HepG2 (cell line): Measurements from ENCODE around the gene RPL19. TPM values are rescaled to one million over a fixed set of nuclear protein-coding genes. Genes with fewer than 3 reads are reported as not detected.
A peak's percentile ranks its signal among the peaks of the same experiment; 100 is the strongest.

ENCODE experiments used
- AGO2 ChIP-seq: fragments of 200-400 bp; formaldehyde crosslinking; optimal IDR thresholded peaks from 2 replicates; pipeline ENCODE3; 2017; ENCODE audit warnings: mild to moderate bottlenecking, low read depth, low read length, moderate library complexity
- ARID5B ChIP-seq: IDR thresholded peaks from 2 replicates; pipeline ENCODE4 v1.4.0; 2020; ENCODE audit warnings: mild to moderate bottlenecking, missing genetic modification reagents
- CBFB ChIP-seq: sonication (generic); formaldehyde crosslinking; IDR thresholded peaks from 2 replicates; pipeline ENCODE4 v1.4.0; 2020; ENCODE audit warnings: missing genetic modification reagents
- HOXA7 ChIP-seq: sonication (generic); formaldehyde crosslinking; IDR thresholded peaks from 2 replicates; pipeline ENCODE4 v1.8.1; 2022; ENCODE audit warnings: mild to moderate bottlenecking, missing genetic modification reagents, moderate library complexity
- MAFG ChIP-seq: sonication (generic); formaldehyde crosslinking; IDR thresholded peaks from 2 replicates; pipeline ENCODE4 v1.5.1; 2020; ENCODE audit warnings: mild to moderate bottlenecking, missing genetic modification reagents
- NFYB ChIP-seq: sonication (generic); formaldehyde crosslinking; IDR thresholded peaks from 2 replicates; pipeline ENCODE4 v1.4.0; 2020; ENCODE audit warnings: missing genetic modification reagents
- NONO ChIP-seq, 2 experiments: fragments of 450-650 bp in 1 of 2; sonication (generic) in 1 of 2; formaldehyde crosslinking in 1 of 2; IDR thresholded peaks in 1 of 2; conservative IDR thresholded peaks in 1 of 2; 2 replicates each; pipeline versions ENCODE4 v1.6.1 to v1.8.0; 2017 to 2022; ENCODE audit warnings: mild to moderate bottlenecking in 1 of 2, missing genetic modification reagents in 1 of 2, moderate library complexity in 1 of 2
- SAP130 ChIP-seq: IDR thresholded peaks from 2 replicates; pipeline ENCODE4 v1.6.1; 2016; ENCODE audit warnings: low read depth
- SIX1 ChIP-seq: sonication (generic); formaldehyde crosslinking; IDR thresholded peaks from 2 replicates; pipeline ENCODE4 v1.4.0; 2020; ENCODE audit warnings: missing genetic modification reagents, borderline replicate concordance
- SMAD3 ChIP-seq: sonication (generic); formaldehyde crosslinking; IDR thresholded peaks from 2 replicates; pipeline ENCODE4 v1.4.0; 2020; ENCODE audit warnings: missing genetic modification reagents
- SNAPC4 ChIP-seq: sonication (generic); formaldehyde crosslinking; IDR thresholded peaks from 2 replicates; pipeline ENCODE4 v1.4.0; 2020; ENCODE audit warnings: mild to moderate bottlenecking, missing genetic modification reagents
- SOX5 ChIP-seq: IDR thresholded peaks from 2 replicates; pipeline ENCODE4 v1.6.1; 2016; ENCODE audit warnings: borderline replicate concordance
- ZBTB42 ChIP-seq: sonication (generic); formaldehyde crosslinking; IDR thresholded peaks from 2 replicates; pipeline ENCODE4 v1.5.0; 2020; ENCODE audit warnings: mild to moderate bottlenecking, missing genetic modification reagents
- ZFP37 ChIP-seq: sonication (generic); formaldehyde crosslinking; IDR thresholded peaks from 2 replicates; pipeline ENCODE4 v1.4.0; 2020; ENCODE audit warnings: missing genetic modification reagents, borderline replicate concordance
- ZMAT5 ChIP-seq: sonication (generic); formaldehyde crosslinking; IDR thresholded peaks from 2 replicates; pipeline ENCODE4 v1.5.0; 2020; ENCODE audit warnings: mild to moderate bottlenecking, low read depth, missing genetic modification reagents, borderline replicate concordance
- ZNF264 ChIP-seq: sonication (generic); formaldehyde crosslinking; IDR thresholded peaks from 2 replicates; pipeline ENCODE4 v1.4.0; 2020; ENCODE audit warnings: missing genetic modification reagents
- ZNF788 ChIP-seq: sonication (generic); formaldehyde crosslinking; IDR thresholded peaks from 2 replicates; pipeline ENCODE4 v1.5.0; 2020; ENCODE audit warnings: mild to moderate bottlenecking, missing genetic modification reagents, borderline replicate concordance
- ZNF816 ChIP-seq: sonication (generic); formaldehyde crosslinking; IDR thresholded peaks from 2 replicates; pipeline ENCODE4 v1.8.0; 2022; ENCODE audit warnings: missing genetic modification reagents, mild to moderate bottlenecking, borderline replicate concordance
- ZNF850 ChIP-seq: sonication (generic); formaldehyde crosslinking; conservative IDR thresholded peaks from 2 replicates; pipeline ENCODE4 v1.9.0; 2021; ENCODE audit warnings: mild to moderate bottlenecking, missing genetic modification reagents
- ZSCAN30 ChIP-seq: sonication (generic); formaldehyde crosslinking; IDR thresholded peaks from 2 replicates; pipeline ENCODE4 v1.5.0; 2020; ENCODE audit warnings: mild to moderate bottlenecking, missing genetic modification reagents
- polyA plus RNA-seq, 8 experiments: library from polyadenylated mRNA; depleted of rRNA in 3 of 8; stranded (reverse) in 7 of 8; unstranded in 1 of 8; fragments of >200 nt; fragmentation: Illumina TruSeq in 4 of 8; extraction: Trizol in 4 of 8; gene quantifications; 2 replicates each; pipeline versions ENCODE4 v1.2.1 to v1.2.3, GENCODE V29; 2011 to 2016; ENCODE audit warnings: low read depth in 4 of 8, missing spikeins in 1 of 8, mixed read lengths in 1 of 8; ENCODE audit not compliant: insufficient read depth in 1 of 8
- total RNA-seq, 5 experiments: library from RNA; depleted of rRNA; stranded (reverse); fragments of >200 nt; fragmentation: Illumina TruSeq; extraction: Trizol; gene quantifications; 2 replicates each; pipeline ENCODE4 v1.2.3, GENCODE V29; 2016; ENCODE audit warnings: low read depth in 1 of 5

RPL19 gene
- total and polyA plus RNA-seq, 2 of the 13 experiments (the other 11 are each of a cell fraction or from before 2014, with no cell fraction given): 2,522 to 2,768 TPM

GRCh38 chr17:39200070-39200879, at the start of gene RPL19 (continued):
- TF ChIP-seq SNAPC4 (CRISPR knock-in tag) (peak; percentile 78), SMAD3 (CRISPR knock-in tag) (no peak), SIX1 (0 out of 2 replicates have a peak, but pooled peaks have one; percentile 15), ZMAT5 (CRISPR knock-in tag) (no peak), MAFG (0 out of 2 replicates have a peak, but pooled peaks have one; percentile 23), ZSCAN30 (CRISPR knock-in tag) (peak; percentile 86; the same call in 1 of the 2 replicates), ARID5B (CRISPR knock-in tag) (no peak), SOX5 (no peak), ZNF788 (CRISPR knock-in tag) (peak; percentile 82), HOXA7 (CRISPR knock-in tag) (no peak), ZNF264 (CRISPR knock-in tag) (peak; percentile 51; the same call in 1 of the 2 replicates), ZFP37 (CRISPR knock-in tag) (no peak; the same call in 1 of the 2 replicates), ZBTB42 (no peak), AGO2 (peak; percentile 96), ZNF816 (CRISPR knock-in tag) (0 out of 2 replicates have a peak, but pooled peaks have one; percentile 52), SAP130 (CRISPR knock-in tag) (peak; percentile 76; the same call in 1 of the 2 replicates), CBFB (CRISPR knock-in tag) (0 out of 2 replicates have a peak, but pooled peaks have one; percentile 62), NONO (IDR thresholded peaks at IDR 0.05) (peak; percentile 96; the same call in 1 of the 2 replicates), NONO (CRISPR knock-in tag; conservative IDR thresholded peaks at IDR 0.05) (0 out of 2 replicates have a peak, but pooled peaks have one; percentile 53), ZNF850 (CRISPR knock-in tag) (no peak; the same call in 1 of the 2 replicates), NFYB (CRISPR knock-in tag) (0 out of 2 replicates have a peak, but pooled peaks have one; percentile 8)
